ENCODE results near the gene RFX3.

DNA sequence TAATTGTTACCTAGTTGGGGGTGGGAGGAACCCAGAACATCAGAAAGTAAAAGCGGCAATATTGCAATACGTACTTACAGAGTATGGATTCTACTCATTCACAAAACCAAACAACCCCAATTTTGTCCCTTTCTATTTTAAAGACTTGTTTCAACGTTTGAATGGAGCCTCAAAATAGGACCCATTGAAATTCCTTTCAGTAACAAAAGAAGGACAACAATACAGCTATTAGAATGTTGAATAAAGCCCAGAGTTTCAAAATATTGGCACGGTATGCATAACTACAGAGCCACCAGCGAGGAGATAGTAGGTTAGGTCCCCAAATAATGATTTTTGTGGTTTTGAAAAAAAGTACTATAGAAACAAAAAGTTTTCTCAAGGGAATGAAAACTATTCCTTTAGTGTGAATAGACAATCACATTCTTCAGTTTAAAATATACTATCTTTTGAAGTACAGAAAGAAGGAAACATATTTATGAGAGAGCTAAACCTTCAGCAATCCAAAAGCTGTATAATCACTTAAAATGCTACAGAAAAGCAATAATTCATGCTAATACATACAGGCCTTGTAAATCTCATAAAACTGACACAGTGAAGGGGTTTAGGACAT lies 235.5 kb downstream of the RFX3 start:
- TF ChIP-seq, protein P1, sequence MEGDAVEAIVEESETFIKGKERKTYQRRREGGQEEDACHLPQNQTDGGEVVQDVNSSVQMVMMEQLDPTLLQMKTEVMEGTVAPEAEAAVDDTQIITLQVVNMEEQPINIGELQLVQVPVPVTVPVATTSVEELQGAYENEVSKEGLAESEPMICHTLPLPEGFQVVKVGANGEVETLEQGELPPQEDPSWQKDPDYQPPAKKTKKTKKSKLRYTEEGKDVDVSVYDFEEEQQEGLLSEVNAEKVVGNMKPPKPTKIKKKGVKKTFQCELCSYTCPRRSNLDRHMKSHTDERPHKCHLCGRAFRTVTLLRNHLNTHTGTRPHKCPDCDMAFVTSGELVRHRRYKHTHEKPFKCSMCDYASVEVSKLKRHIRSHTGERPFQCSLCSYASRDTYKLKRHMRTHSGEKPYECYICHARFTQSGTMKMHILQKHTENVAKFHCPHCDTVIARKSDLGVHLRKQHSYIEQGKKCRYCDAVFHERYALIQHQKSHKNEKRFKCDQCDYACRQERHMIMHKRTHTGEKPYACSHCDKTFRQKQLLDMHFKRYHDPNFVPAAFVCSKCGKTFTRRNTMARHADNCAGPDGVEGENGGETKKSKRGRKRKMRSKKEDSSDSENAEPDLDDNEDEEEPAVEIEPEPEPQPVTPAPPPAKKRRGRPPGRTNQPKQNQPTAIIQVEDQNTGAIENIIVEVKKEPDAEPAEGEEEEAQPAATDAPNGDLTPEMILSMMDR (IDR thresholded peaks at IDR 0.05), result no peak
- TF ChIP-seq POLR2A (IDR thresholded peaks at IDR 0.05), result no peak

Data from adrenal gland (tissue), 5 donors.